BJ (cell line): ENCODE data around the gene CREM. TPM values are rescaled to one million over a fixed set of nuclear protein-coding genes. Genes with fewer than 3 reads are reported as not detected.

Experiments used
- CTCF ChIA-PET: fragments of 350-600 bp; formaldehyde crosslinking; extraction: SDS; loops from one replicate; lab custom pipeline; 2021; ENCODE audit warnings: antibody characterized with exemption, inconsistent platforms; lab: Yijun Ruan, JAX
- POLR2A ChIA-PET: fragments of 300-600 bp; sonication (Branson Sonifier 250); formaldehyde crosslinking; extraction: SDS; loops from one replicate; lab custom pipeline; 2021; ENCODE audit warnings: antibody characterized with exemption; lab: Charles Lee
- DNase-seq: peaks from one replicate; pipeline ENCODE4 v3.0.0-alpha.2; 2011; ENCODE audit warnings: low read depth
- H3K27me3 ChIP-seq: 2 replicates; pipeline ENCODE4 v1.6.0; 2011; ENCODE audit warnings: low read length; ENCODE audit not compliant: control insufficient read depth, insufficient read depth
- H3K36me3 ChIP-seq: 2 replicates; pipeline ENCODE4 v1.5.1; 2011; ENCODE audit warnings: low read length; ENCODE audit not compliant: control insufficient read depth, insufficient read depth
- H3K4me3 ChIP-seq: 2 replicates; pipeline ENCODE4 v1.5.1; 2011; ENCODE audit warnings: low read depth, mild to moderate bottlenecking, control low read depth, low read length
- polyA plus RNA-seq: library from polyadenylated mRNA; depleted of rRNA; stranded (reverse); fragments of >200 nt; gene quantifications from 2 replicates; pipeline ENCODE4 v1.2.3, GENCODE V29; 2011
- TF ChIP-seq, protein P1 (sequence below): IDR thresholded peaks from 2 replicates; pipeline ENCODE4 v1.5.1; 2011; ENCODE audit warnings: low read depth, mild to moderate bottlenecking, control low read depth, inconsistent platforms, low read length, moderate library complexity; ENCODE audit not compliant: insufficient read depth

Gene CREM
- polyA plus RNA-seq, 1 experiment = 20.5 TPM

DNA sequence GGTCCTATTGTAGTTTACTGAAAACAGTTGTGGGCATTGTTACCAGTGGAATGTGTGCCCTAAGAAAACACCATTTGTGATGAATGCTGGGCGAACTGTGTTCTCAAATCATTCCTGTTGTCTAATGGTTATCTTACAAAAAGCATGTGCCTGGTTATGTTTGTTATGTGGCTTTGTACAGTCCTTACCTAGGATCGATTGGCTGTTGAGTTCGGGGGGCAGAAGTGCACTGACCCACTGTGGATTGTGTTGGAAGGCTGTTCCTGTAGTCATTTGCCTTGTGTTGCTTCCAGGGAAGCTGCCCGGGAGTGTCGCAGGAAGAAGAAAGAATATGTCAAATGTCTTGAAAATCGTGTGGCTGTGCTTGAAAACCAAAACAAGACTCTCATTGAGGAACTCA lies 84.3 kb downstream of the CREM start:
- ChIA-PET POLR2A (no interaction called here), CTCF (interaction anchor here (0.9 to 15.2 kb wide), 2 partner anchors 11 to 89 kb away, joined by 4 to 239 read pairs; partner anchors contain the start of gene CREM)
- DNase-seq = no peak
- H3K27me3 ChIP-seq = no peaks in the 10 kb centered on the region
- TF ChIP-seq, protein P1, sequence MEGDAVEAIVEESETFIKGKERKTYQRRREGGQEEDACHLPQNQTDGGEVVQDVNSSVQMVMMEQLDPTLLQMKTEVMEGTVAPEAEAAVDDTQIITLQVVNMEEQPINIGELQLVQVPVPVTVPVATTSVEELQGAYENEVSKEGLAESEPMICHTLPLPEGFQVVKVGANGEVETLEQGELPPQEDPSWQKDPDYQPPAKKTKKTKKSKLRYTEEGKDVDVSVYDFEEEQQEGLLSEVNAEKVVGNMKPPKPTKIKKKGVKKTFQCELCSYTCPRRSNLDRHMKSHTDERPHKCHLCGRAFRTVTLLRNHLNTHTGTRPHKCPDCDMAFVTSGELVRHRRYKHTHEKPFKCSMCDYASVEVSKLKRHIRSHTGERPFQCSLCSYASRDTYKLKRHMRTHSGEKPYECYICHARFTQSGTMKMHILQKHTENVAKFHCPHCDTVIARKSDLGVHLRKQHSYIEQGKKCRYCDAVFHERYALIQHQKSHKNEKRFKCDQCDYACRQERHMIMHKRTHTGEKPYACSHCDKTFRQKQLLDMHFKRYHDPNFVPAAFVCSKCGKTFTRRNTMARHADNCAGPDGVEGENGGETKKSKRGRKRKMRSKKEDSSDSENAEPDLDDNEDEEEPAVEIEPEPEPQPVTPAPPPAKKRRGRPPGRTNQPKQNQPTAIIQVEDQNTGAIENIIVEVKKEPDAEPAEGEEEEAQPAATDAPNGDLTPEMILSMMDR = no peak
- H3K4me3 ChIP-seq = no peak overlapping the region
- no peaks in the 10 kb centered on the region; the same call in 1 of the 2 replicates for H3K36me3 ChIP-seq

DNA sequence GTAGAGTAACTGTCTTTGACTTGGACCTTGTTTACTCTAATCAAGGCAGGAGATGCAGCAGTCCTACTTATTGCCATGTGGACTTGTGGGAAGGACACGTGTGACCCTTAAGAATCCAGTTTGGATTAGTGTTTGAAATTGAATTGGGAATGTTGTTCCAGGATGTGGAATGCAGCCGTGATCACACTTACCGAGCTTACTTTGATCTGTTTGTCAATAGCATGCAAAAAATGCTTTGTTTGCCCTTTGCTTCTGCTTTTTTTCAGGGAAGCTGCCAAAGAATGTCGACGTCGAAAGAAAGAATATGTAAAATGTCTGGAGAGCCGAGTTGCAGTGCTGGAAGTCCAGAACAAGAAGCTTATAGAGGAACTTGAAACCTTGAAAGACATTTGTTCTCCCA lies 84.7 kb downstream of the CREM start:
- no peak for DNase-seq
- Histone ChIP-seq H3K27me3 (no peaks in the 10 kb centered on the region), H3K4me3 (no peak overlapping the region), H3K36me3 (no peaks in the 10 kb centered on the region; the same call in 1 of the 2 replicates)
- POLR2A ChIA-PET = no interaction called here
- CTCF ChIA-PET = interaction anchor here (0.9 to 15.2 kb wide), 3 partner anchors 10 to 89 kb away, joined by 4 to 239 read pairs (median 5); partner anchors contain the start of gene CREM
- TF ChIP-seq, protein P1 = no peak

DNA sequence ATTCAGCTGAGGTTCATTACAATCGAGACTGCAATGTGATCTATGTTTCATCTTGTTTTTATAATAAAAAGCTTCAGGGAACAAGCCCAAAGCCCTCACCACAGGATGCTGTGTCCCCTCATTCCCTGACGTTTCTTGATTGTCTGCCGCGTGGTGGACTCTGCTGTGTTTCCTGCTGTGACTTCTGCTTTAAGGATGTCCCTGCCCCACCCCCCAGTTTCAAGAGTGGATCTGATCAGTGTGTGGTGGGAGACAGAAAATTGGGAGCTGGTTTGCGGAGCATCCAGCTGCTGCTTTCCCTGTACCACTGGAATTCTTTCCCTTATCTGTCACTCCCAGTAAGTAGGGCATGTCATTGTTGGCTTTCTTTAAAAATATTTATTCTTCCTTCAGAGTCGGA lies 86.2 kb downstream of the CREM start:
- ChIA-PET POLR2A (no interaction called here), CTCF (interaction anchor here (2.2 to 15.2 kb wide), 3 partner anchors 9 to 90 kb away, joined by 5 to 239 read pairs (median 18); partner anchors contain the start of gene CREM)
- no peak for DNase-seq
- Histone ChIP-seq H3K27me3 (no peaks in the 10 kb centered on the region), H3K36me3 (no peaks in the 10 kb centered on the region; the same call in 1 of the 2 replicates), H3K4me3 (no peak overlapping the region)
- TF ChIP-seq, protein P1 = no peak

DNA sequence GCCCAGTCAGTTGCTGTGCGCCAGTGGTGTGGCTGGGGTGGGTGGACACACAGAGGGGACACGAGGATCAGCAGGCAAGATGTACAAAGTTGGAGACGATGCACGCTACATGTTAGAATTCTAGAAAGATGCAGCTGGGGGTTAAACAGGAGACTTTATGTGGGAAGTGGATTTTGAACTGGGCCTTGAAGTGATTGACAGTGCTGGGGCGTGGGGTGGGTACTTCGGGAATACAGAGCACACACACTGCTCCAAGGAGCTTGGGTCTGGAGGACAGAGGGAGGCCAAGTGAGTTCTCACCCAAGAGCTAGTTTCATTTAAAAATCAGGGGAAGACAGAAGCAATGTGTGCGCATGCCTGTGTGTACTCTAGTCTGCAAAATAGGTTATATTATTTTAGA lies 87.1 kb downstream of the CREM start:
- Histone ChIP-seq H3K36me3 (no peaks in the 10 kb centered on the region; the same call in 1 of the 2 replicates), H3K4me3 (no peak overlapping the region), H3K27me3 (no peaks in the 10 kb centered on the region)
- ChIA-PET POLR2A (no interaction called here), CTCF (interaction anchor here (1.3 to 15.2 kb wide), 3 partner anchors 10 to 91 kb away, joined by 4 to 239 read pairs (median 18); partner anchors contain the start of gene CREM)
- DNase-seq = no peak
- TF ChIP-seq, protein P1 = no peak

DNA sequence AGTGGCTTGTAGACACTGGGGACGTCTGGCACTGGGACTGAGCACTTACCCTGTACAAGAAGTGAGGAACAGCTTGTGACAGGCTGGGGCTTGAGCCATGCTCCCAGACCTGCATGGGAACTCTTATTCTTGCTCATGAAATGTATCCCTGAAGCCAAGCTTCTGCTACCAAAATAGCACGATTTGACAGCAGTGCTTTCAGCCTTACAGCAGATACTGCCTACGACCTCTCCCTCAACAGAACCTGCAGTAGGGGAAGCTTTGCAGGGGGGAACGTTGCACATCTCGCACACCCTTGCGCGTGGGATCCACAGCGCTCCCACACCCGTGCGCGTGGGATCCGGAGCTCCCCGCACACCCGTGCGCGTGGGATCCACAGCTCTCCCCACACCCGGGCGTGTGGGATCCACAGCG lies 88.0 kb downstream of the CREM start:
- ChIA-PET POLR2A (no interaction called here), CTCF (interaction anchor here (1.3 to 15.2 kb wide), 3 partner anchors 11 to 92 kb away, joined by 4 to 239 read pairs (median 18); partner anchors contain the start of gene CREM)
- Histone ChIP-seq H3K27me3 (no peaks in the 10 kb centered on the region), H3K4me3 (no peak overlapping the region), H3K36me3 (no peaks in the 10 kb centered on the region)
- no peak for DNase-seq
- TF ChIP-seq, protein P1 = no peak
